H9 (cell line): ENCODE data around the gene CCDC157. TPM values are rescaled to one million over a fixed set of nuclear protein-coding genes. Genes with fewer than 3 reads are reported as not detected.

Source experiments
- DNase-seq: peaks from one replicate; pipeline ENCODE4 v3.0.0-alpha.2; 2017
- H2AFZ ChIP-seq: one replicate; pipeline ENCODE4 v1.6.1; 2013; ENCODE audit warnings: mild to moderate bottlenecking, low read length, control low read depth, moderate library complexity
- H2AK5ac ChIP-seq: 2 replicates; pipeline ENCODE4 v1.6.1; 2013; ENCODE audit warnings: low read length, control low read depth, mixed read lengths; ENCODE audit not compliant: insufficient read length
- H2BK120ac ChIP-seq: one replicate; pipeline ENCODE4 v1.6.1; 2013; ENCODE audit warnings: low read depth, mild to moderate bottlenecking, low read length, control low read depth, inconsistent platforms; ENCODE audit not compliant: poor library complexity, severe bottlenecking
- H2BK12ac ChIP-seq: 2 replicates; pipeline ENCODE4 v1.6.1; 2013; ENCODE audit warnings: low read length, control low read depth, mixed read lengths, low read depth; ENCODE audit not compliant: insufficient read length
- H2BK15ac ChIP-seq: 2 replicates; pipeline ENCODE4 v1.6.1; 2013; ENCODE audit warnings: low read depth, low read length, control low read depth
- H2BK20ac ChIP-seq: one replicate; pipeline ENCODE4 v1.6.1; 2013; ENCODE audit warnings: low read depth, mild to moderate bottlenecking, low read length, control low read depth, inconsistent platforms; ENCODE audit not compliant: poor library complexity, severe bottlenecking
- H2BK5ac ChIP-seq: 2 replicates; pipeline ENCODE4 v1.6.1; 2013; ENCODE audit warnings: low read length, control low read depth, mixed read lengths; ENCODE audit not compliant: insufficient read length
- H3K14ac ChIP-seq: 2 replicates; pipeline ENCODE4 v1.6.1; 2013; ENCODE audit warnings: low read length, control low read depth; ENCODE audit not compliant: insufficient read depth
- H3K18ac ChIP-seq: 2 replicates; pipeline ENCODE4 v1.6.1; 2013; ENCODE audit warnings: low read depth, mild to moderate bottlenecking, mixed read lengths, low read length, control low read depth; ENCODE audit not compliant: insufficient read length
- H3K23ac ChIP-seq: 2 replicates; pipeline ENCODE4 v1.6.1; 2013; ENCODE audit warnings: low read length, control low read depth, mixed read lengths, low read depth; ENCODE audit not compliant: insufficient read length
- H3K23me2 ChIP-seq: 2 replicates; pipeline ENCODE4 v1.6.1; 2013; ENCODE audit warnings: low read depth, mild to moderate bottlenecking, mixed read lengths, low read length, control low read depth; ENCODE audit not compliant: insufficient read length, poor library complexity, severe bottlenecking
- H3K27ac ChIP-seq: 2 replicates; pipeline ENCODE4 v1.5.1; 2013; ENCODE audit warnings: low read length, control low read depth, mixed read lengths, low read depth; ENCODE audit not compliant: insufficient read length
- H3K27me3 ChIP-seq: 2 replicates; pipeline ENCODE4 v1.6.1; 2013; ENCODE audit warnings: low read length, control low read depth, inconsistent platforms; ENCODE audit not compliant: insufficient read depth
- H3K4ac ChIP-seq: 2 replicates; pipeline ENCODE4 v1.6.1; 2013; ENCODE audit warnings: low read depth, mild to moderate bottlenecking, control low read depth, inconsistent platforms, low read length, moderate library complexity
- H3K4me1 ChIP-seq: 2 replicates; pipeline ENCODE4 v1.6.1; 2013; ENCODE audit warnings: low read length, control low read depth, inconsistent platforms; ENCODE audit not compliant: insufficient read depth
- H3K4me2 ChIP-seq: 2 replicates; pipeline ENCODE4 v1.6.1; 2013; ENCODE audit warnings: low read length, control low read depth, mixed read lengths; ENCODE audit not compliant: insufficient read length, insufficient read depth
- H3K56ac ChIP-seq: 2 replicates; pipeline ENCODE4 v1.6.1; 2013; ENCODE audit warnings: low read depth, mild to moderate bottlenecking, mixed read lengths, low read length, control low read depth; ENCODE audit not compliant: insufficient read length
- H3K79me1 ChIP-seq: 2 replicates; pipeline ENCODE4 v1.6.1; 2013; ENCODE audit warnings: low read depth, mild to moderate bottlenecking, moderate library complexity, low read length, control low read depth, inconsistent platforms; ENCODE audit not compliant: insufficient read depth, poor library complexity, severe bottlenecking
- H3K79me2 ChIP-seq: 2 replicates; pipeline ENCODE4 v1.6.1; 2013; ENCODE audit warnings: low read length, control low read depth, inconsistent platforms; ENCODE audit not compliant: insufficient read depth
- H3K9ac ChIP-seq: 2 replicates; pipeline ENCODE4 v1.6.1; 2013; ENCODE audit warnings: low read length, control low read depth, mixed read lengths; ENCODE audit not compliant: insufficient read length; ENCODE audit errors: extremely low read depth
- H3K9me3 ChIP-seq: one replicate; pipeline ENCODE4 v1.6.1; 2013; ENCODE audit warnings: low read depth, low read length, inconsistent platforms; ENCODE audit not compliant: control insufficient read depth
- H3T11ph ChIP-seq: one replicate; pipeline ENCODE4 v1.6.1; 2013; ENCODE audit warnings: mild to moderate bottlenecking, low read length, control low read depth, inconsistent platforms
- H4K20me1 ChIP-seq: one replicate; pipeline ENCODE4 v1.6.1; 2013; ENCODE audit not compliant: control insufficient read depth, insufficient read length, insufficient read depth
- H4K5ac ChIP-seq: 2 replicates; pipeline ENCODE4 v1.6.1; 2013; ENCODE audit warnings: low read depth, mild to moderate bottlenecking, mixed read lengths, low read length, control low read depth; ENCODE audit not compliant: insufficient read length
- H4K8ac ChIP-seq: replicated peaks from 2 replicates; pipeline ENCODE4 v1.6.1; 2013; ENCODE audit warnings: low read length, control low read depth, mixed read lengths, low read depth; ENCODE audit not compliant: insufficient read length
- H4K91ac ChIP-seq: 2 replicates; pipeline ENCODE4 v1.6.1; 2013; ENCODE audit warnings: low read depth, mild to moderate bottlenecking, moderate library complexity, mixed read lengths, low read length, control low read depth; ENCODE audit not compliant: insufficient read length
- H3K27ac Mint-ChIP-seq, 3 experiments: 2 replicates in 2 of 3; 3 replicates in 1 of 3; pipeline ENCODE4 v1.8.0; 2020 to 2021; ENCODE audit warnings: mixed read lengths in 3 of 3, mild to moderate bottlenecking in 1 of 3, moderate library complexity in 1 of 3
- H3K27me3 Mint-ChIP-seq: 2 replicates; pipeline ENCODE4 v1.8.0; 2021; ENCODE audit warnings: low read depth, mild to moderate bottlenecking, moderate library complexity, mixed read lengths
- H3K36me3 Mint-ChIP-seq, 3 experiments: 2 replicates in 2 of 3; 3 replicates in 1 of 3; pipeline ENCODE4 v1.8.0; 2020 to 2021; ENCODE audit warnings: low read depth in 3 of 3, mixed read lengths in 3 of 3; ENCODE audit not compliant: insufficient read depth in 1 of 3
- H3K4me1 Mint-ChIP-seq, 2 experiments: 2 replicates each; pipeline ENCODE4 v1.8.0; 2020; ENCODE audit warnings: mixed read lengths in 2 of 2
- H3K4me3 Mint-ChIP-seq, 2 experiments: 2 replicates in 1 of 2; 3 replicates in 1 of 2; pipeline ENCODE4 v1.8.0; 2020 to 2021; ENCODE audit warnings: mild to moderate bottlenecking in 2 of 2, mixed read lengths in 2 of 2, moderate library complexity in 1 of 2
- H3K9me3 Mint-ChIP-seq, 2 experiments: 2 replicates in 1 of 2; 3 replicates in 1 of 2; pipeline ENCODE4 v1.8.0; 2020; ENCODE audit warnings: mild to moderate bottlenecking in 2 of 2, mixed read lengths in 2 of 2, moderate library complexity in 1 of 2
- CTCF ChIP-seq: fragments of 200-600 bp; sonication (generic); conservative IDR thresholded peaks from 3 replicates; pipeline ENCODE4 v1.8.0; 2021; ENCODE audit warnings: antibody characterized with exemption, mild to moderate bottlenecking
- WGBS: extraction: QIAGEN DNeasy Blood & Tissue Kit; methylation state at CpG from one replicate; pipeline ENCODE4 v1.1.7; 2013; ENCODE audit warnings: missing lambda C conversion rate, low lambda C conversion rate, mixed read lengths; ENCODE audit not compliant: insufficient read length; ENCODE audit errors: extremely low coverage; 5-methylcytosine and 5-hydroxymethylcytosine counted together
- total RNA-seq: library from RNA; stranded (reverse); gene quantifications from 2 replicates; pipeline ENCODE4 v1.2.1, GENCODE V29; 2021

CCDC157 gene
- total RNA-seq, 1 experiment from 2014 or later, result 4.3 TPM

- no peak overlapping the region for H3K27ac ChIP-seq
- H4K5ac ChIP-seq, result no peak overlapping the region
- no peak overlapping the region for H3K9ac ChIP-seq
- peaks cover 15 to 67% (median 36%) of the 10 kb centered on the region in 3 experiments for H3K36me3 Mint-ChIP-seq
- no peaks in the 10 kb centered on the region for H3K27me3 ChIP-seq
- no peaks in the 10 kb centered on the region for H3K79me1 ChIP-seq
- H3K4me2 ChIP-seq, result no peak overlapping the region
- no peaks in the 10 kb centered on the region for H3K9me3 Mint-ChIP-seq
- no peaks in the 10 kb centered on the region for H3K79me2 ChIP-seq
- no peak overlapping the region for H2AK5ac ChIP-seq
- no CpG with 5 or more reads among the region's 4 CpGs for WGBS
- H4K20me1 ChIP-seq, result no peaks in the 10 kb centered on the region
- H2BK120ac ChIP-seq, result no peak overlapping the region
- H3K27ac Mint-ChIP-seq, result peak overlapping the region in 1 of 3 experiments; percentile 19; a peak in 2 of 7 replicates
- H4K8ac ChIP-seq, result no peak overlapping the region
- H2BK5ac ChIP-seq, result no peak overlapping the region
- no peaks in the 10 kb centered on the region for H3K4me1 ChIP-seq
- no peak overlapping the region for H3K4me3 Mint-ChIP-seq
- H3K9me3 ChIP-seq, result no peaks in the 10 kb centered on the region
- H2BK20ac ChIP-seq, result no peak overlapping the region
- no peak overlapping the region for H3K4ac ChIP-seq
- no peak overlapping the region for H2AFZ ChIP-seq
- H2BK12ac ChIP-seq, result no peak overlapping the region
- no peak for TF ChIP-seq CTCF
- H3K27me3 Mint-ChIP-seq, result no peaks in the 10 kb centered on the region
- peaks cover 0 to 5% of the 10 kb centered on the region in 2 experiments; a peak in 1 of 4 replicates for H3K4me1 Mint-ChIP-seq
- H3K56ac ChIP-seq, result no peak overlapping the region
- no peak overlapping the region for H3K23ac ChIP-seq
- H4K91ac ChIP-seq, result no peak overlapping the region
- H3T11ph ChIP-seq, result no peak overlapping the region
- H2BK15ac ChIP-seq, result no peak overlapping the region
- H3K14ac ChIP-seq, result no peak overlapping the region
- no peaks in the 10 kb centered on the region for H3K23me2 ChIP-seq
- no peak overlapping the region for H3K18ac ChIP-seq
- no peak for DNase-seq
Observed at GRCh38 chr22:30413001-30413400, 56.2 kb downstream of the CCDC157 start.
